Measurements from ENCODE around the gene DCD.

- TF ChIP-seq CTCF (IDR thresholded peaks at IDR 0.05) (no peak), POLR2A (IDR thresholded peaks at IDR 0.05) (no peak)
Observed at GRCh38 chr12:54629925-54630324, 18.2 kb downstream of the DCD start.

Data from uterus (tissue), 2 donors.